GM18502 (cell line): ENCODE results near the gene SLC22A23.

Source experiments
- ATAC-seq: cut with Tn5 transposase; IDR thresholded peaks from one replicate; pipeline ENCODE4 v1.9.1; 2021; ENCODE audit warnings: mild to moderate bottlenecking; ENCODE audit not compliant: unreplicated experiment, poor library complexity

SLC22A23 gene

DNA sequence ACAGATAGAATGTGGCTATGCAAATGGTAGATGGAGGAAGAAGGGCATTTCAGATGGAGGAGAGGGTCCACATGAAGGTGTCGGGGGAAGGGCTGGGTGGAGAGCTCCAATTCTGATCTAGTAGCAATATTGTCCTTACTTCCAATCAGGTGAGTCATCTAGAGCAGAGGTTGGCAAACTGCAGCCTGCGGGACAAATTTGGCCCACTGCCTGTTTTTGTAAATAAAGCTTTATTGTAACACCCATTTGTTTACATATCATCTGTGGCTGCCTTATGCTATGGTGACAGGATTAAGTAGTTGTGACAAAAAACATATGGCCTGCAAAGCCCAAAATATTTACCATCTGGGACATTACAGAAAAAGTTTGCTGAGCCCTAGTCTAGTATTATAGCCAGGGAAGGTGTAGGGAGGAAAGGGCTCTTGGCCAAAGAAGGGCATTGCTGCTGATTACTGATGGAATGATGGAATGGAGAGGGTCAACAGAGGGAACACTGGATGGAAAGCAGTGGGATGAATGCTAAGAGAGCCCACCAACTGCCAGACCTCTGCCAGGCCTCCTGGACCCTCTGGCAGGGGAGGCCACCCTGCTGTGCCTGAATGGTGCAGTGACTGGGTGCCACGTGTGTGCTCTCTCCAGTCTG is 79.8 kb downstream of the SLC22A23 start:
- ATAC-seq, result no peak

DNA sequence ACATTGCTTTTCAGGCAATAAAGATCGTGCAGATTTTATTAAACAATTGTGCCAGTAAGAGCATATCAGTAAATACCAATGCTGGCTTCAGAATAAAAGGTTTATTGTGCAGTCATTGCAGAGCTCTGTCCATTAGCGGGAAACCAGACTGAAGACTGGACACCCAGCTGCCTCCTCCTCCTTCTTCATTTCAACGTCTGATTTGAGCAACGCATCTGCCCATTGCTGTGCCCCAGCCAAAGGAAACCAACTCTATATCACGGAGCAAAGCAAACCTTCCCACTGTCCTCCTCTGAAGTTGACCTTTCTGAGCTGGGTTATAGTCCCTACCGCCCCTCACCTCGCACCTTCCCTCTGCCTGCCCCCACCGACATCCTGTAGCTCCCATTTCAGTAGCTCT is 80.8 kb downstream of the SLC22A23 start:
- ATAC-seq, result no peak

DNA sequence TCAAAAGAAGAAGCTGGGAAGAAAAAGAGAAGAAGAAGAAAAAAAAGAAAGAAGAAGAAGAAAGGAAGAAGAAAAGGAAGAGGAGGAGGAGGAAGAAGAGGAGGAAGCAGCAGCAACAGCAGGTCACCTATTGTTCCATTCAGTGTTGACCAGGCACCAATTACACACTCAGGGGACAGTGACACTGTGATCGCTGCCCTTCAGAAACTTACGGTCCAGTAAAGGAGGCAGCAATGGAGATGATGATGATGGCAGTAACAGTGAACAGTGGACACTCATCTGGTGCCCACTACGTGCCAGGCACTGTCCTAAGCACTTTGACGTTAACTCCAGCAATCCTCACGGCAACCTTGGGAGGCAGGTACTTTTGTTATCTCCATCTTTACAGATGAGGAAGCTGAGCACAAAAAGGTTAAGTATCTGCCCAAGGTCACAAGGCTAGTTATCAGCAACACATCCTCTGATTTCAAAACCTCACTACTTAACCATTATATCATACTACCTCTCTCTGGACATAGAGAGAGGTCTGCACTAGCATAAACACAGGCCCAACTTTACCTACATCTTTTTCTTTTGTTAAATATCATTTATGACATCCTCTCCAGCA is 83.2 kb downstream of the SLC22A23 start:
- ATAC-seq, result no peak

DNA sequence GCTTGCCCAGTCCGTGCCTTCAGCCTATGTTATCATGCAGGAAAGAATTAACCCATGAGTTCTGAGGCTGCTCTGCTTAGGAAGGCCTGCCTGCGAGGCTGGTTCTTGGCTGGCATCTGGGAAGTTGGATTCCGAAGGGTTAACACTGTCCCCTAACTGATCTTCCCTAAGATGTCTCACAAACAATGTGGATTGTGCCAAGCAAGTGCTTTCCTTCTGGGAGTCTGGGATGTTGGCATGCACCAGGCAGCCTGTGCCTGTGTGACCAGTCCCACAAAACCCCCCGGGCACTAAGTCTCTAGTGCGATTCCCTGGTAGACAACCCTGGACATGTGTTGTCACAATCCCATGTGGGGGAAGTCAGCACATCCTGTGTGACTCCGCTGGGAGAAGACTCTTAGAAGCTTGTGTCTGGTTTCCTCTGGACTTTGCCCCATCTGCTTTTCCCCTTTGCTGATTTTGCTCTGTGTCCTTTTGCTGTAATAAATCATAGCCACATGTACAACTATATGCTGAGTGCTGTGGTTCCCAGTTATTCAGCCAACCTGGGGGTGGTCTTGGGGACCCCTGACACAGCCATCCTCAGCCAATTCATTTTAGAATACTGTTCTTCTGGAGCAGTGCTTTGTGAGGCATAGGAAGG is 83.8 kb downstream of the SLC22A23 start:
- no peak for ATAC-seq

- ATAC-seq, result no peak
These were observed 84.5 kb downstream of the SLC22A23 start for GRCh38 chr6:3372184-3372846.

- no peak for ATAC-seq
These were observed 85.5 kb downstream of the SLC22A23 start for GRCh38 chr6:3371222-3371949.

DNA sequence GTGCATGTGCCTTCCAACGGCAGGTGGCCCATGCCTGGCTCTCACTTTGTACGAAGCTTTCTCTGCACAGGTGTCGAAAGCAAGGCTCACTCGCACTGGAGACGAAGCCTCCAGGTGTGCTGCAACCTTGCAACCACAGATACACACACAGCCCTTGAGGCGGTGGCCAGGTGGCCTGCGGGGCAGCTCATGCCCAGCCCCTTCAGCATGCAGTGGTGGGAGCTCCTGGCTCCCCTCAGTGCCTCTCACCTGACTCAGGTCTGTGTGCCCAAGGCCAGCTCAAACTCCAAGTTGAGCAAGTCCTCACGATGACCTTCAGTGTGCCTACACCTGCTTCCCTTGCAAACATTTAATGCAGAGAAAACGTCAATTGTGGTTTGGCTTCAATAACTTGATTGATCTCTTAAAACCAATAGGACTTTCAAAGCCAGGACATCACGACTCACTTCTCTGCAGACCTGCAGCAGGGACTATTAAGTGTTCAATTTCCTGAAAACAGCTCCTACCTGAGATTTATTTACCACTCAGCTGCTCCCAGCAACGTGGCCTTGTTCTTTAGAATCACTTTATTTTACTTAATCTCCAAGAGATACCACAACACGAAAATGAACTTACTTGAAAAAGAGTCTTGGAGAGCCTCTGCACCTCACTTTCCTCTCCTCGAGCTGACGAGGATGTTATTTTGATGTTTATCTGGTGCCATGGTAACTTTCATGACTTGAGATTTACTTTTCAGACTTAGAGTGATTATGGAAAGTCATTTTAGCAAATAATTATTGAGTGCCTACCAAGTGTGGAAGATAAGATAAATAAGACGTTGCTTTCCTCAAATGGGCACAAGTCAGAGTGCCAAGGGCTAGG is 86.3 kb downstream of the SLC22A23 start:
- ATAC-seq, result no peak

- no peak for ATAC-seq
These were observed 86.9 kb downstream of the SLC22A23 start for GRCh38 chr6:3369985-3370360.

GRCh38 chr6:3368685-3369084 is 88.2 kb downstream of the SLC22A23 start:
- no peak for ATAC-seq

GRCh38 chr6:3367630-3368029 is 89.2 kb downstream of the SLC22A23 start:
- no peak for ATAC-seq

GRCh38 chr6:3366596-3367413 is 90.0 kb downstream of the SLC22A23 start:
- no peak for ATAC-seq

DNA sequence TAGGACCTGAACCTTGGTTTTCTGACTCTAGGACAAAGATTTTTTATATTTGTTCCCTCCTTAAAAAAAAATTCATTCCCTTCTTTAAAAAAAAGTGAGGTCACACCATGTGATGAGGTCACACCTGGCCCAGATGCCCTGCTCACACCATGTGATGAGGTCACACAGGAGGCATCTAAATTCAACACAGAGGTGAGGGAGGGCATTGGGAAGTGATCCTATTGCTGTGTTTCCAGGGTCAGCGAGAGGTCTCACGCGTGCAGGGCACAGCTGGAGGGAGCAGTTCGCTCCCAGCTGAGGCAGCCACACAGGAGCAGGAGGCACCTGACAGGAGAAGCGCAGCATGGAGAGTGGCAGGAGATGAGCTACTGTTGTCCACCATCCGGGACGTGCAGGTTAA is 92.5 kb downstream of the SLC22A23 start:
- ATAC-seq, result no peak

- ATAC-seq, result no peak
These were observed 93.4 kb downstream of the SLC22A23 start for GRCh38 chr6:3363296-3364025.

DNA sequence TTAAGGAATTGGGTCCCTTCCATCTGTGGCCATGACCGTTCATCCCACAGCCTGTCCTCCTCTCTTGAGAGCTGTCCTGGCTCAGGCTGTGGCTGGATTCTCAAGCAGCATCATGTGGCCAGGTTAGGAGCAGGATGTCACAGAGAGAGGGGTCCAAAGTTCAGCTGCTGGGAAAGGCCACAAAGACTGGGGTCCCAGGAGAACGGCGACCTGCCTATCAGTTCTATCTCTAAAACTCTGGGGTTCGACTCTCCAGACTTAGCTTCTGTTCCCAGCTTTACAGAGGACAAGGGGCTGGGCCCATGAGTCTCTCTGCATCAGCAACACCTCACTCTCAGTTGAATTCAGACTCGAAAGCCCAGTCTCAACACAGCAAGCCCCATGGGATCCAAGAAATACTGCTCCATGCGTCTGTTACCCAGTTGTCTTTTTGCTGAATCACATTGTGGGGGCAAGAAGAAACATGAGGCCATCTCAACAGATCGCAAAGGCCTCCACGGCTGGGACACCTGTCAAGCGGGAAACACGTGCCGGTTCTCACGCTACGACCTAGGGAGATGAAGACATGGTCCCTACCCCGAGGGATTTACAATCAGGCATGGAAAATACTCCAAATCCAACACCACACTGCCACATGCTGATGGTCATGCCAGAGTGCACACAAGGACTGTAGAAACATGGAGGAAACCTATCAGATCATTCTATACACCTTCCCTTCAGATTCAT is 95.4 kb downstream of the SLC22A23 start:
- ATAC-seq, result no peak

GRCh38 chr6:3360727-3361045 is 96.2 kb downstream of the SLC22A23 start:
- no peak for ATAC-seq

DNA sequence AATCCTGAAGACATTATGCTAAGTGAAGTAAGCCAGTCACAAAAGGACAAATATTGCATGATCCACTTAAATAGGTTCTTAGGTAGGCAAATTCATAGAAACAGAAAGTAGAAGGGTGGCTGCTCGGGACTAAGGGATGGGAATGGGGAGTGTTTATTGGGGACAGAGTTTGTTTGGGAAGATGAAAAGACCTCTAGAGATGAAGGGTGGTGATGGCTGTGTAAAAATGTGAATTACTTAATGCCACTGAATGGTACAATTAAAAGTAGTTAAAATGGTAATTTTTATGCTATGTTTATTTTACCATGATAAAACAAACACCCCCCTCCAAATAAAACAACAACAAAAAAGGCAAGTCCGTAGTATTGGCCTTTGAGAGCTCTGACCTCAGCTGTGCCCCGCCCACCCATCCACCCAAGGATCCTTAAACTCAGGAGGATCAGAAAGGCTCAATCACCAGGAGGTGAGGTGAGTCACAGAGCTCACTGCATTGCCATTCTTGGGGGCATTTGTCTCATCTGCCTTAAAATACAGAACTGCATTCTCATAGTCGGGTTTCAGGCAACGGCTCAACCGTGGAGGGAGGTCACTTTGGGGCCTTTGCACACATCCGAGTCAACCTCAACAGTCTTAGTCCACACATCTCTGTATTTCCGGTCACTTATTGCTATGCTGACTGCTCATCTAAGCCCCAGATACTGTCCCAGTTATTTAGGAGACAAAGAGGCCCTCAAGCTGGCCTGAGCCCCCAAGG is 96.7 kb downstream of the SLC22A23 start:
- no peak for ATAC-seq

DNA sequence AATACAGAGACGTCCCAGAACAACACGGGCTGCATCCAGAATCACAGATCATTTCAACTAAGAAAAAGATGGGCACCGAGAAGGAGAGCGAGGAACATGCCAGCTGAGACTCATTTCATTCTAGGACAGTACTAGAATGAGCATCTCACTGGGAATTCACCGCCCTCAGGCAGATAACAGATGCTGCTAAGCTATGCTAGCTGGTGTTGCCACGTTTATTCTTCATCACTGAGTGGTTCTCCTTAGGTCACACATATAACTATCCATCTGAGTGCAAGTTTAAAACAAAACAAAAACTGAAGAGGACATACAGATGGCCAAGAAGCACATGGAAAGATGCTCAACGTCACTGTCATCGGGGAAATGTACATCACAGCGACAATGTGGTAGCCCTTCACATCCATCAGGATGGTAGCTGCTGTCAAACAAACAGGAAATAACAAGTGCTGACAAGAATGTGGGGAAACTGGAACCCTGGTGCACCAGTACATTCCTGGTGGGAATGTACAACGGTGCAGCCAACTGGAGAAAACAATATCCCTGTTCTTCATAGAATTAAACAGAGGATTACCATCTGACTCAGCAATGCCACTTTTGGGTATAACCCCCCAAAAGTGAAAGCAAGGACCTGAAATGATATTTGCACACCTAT is 97.6 kb downstream of the SLC22A23 start:
- no peak for ATAC-seq
